Measurements from ENCODE around the gene ASPRV1. TPM values are rescaled to one million over a fixed set of nuclear protein-coding genes. Genes with fewer than 3 reads are reported as not detected.

Gene ASPRV1
- total RNA-seq, 1 donor from 2014 or later: 0.13 TPM

Other genes starting within 250 kb of the ASPRV1 start
- gene ANXA4, start 219.5 kb downstream of the ASPRV1 start, total RNA-seq: 56.6 and 70.8 TPM in 2 replicates
- gene GMCL1, start 132.0 kb downstream of the ASPRV1 start, total RNA-seq: 10.2 and 17.2 TPM in 2 replicates
- 25.5 and 42.0 TPM in 2 replicates for gene SNRNP27, start 67.7 kb downstream of the ASPRV1 start, total RNA-seq
- gene MXD1, start 46.5 kb downstream of the ASPRV1 start, total RNA-seq: 4.0 and 6.1 TPM in 2 replicates
- gene PCBP1, start 125.8 kb upstream of the ASPRV1 start, total RNA-seq: 47.0 and 48.7 TPM in 2 replicates
- 10.4 and 27.6 TPM in 2 replicates for gene C2orf42, start 229.4 kb upstream of the ASPRV1 start, total RNA-seq

Measured in pulmonary artery endothelial cell (primary cell).